Small intestine (tissue), 7 donors: Measurements from ENCODE around the gene NR6A1. TPM values are rescaled to one million over a fixed set of nuclear protein-coding genes. Genes with fewer than 3 reads are reported as not detected.
A peak's percentile ranks its signal among the peaks of the same experiment; 100 is the strongest.

ENCODE experiments used
- DNase-seq, 2 donors: peaks; one replicate each; pipeline versions ENCODE4 v3.0.0 to v3.0.0-alpha.2; 2013
- FAIRE-seq: peaks from 2 replicates; lab custom pipeline; 2012; peaks lifted over from hg19 to GRCh38; lab: Jason Lieb, UNC
- H3K27ac ChIP-seq, 3 donors: one replicate each; pipeline ENCODE4 v1.5.1; 2013; ENCODE audit warnings: low read length in 2 of 3, mild to moderate bottlenecking in 2 of 3, control low read depth in 1 of 3, inconsistent platforms in 1 of 3, low read depth in 1 of 3, moderate library complexity in 1 of 3
- H3K27me3 ChIP-seq, 3 donors: one replicate each; pipeline ENCODE4 v1.6.1; 2013; ENCODE audit warnings: low read length in 3 of 3, inconsistent platforms in 1 of 3; ENCODE audit not compliant: control insufficient read depth in 3 of 3, insufficient read depth in 3 of 3
- H3K36me3 ChIP-seq, 3 donors: one replicate each; pipeline ENCODE4 v1.6.1; 2013; ENCODE audit warnings: low read length in 3 of 3, inconsistent platforms in 1 of 3, low read depth in 1 of 3, mild to moderate bottlenecking in 1 of 3, moderate library complexity in 1 of 3; ENCODE audit not compliant: control insufficient read depth in 3 of 3, insufficient read depth in 2 of 3
- H3K4me1 ChIP-seq, 3 donors: one replicate each; pipeline ENCODE4 v1.6.1; 2013; ENCODE audit warnings: low read length in 2 of 3, inconsistent platforms in 1 of 3, low read depth in 1 of 3, mild to moderate bottlenecking in 1 of 3, moderate library complexity in 1 of 3; ENCODE audit not compliant: control insufficient read depth in 3 of 3, insufficient read depth in 2 of 3
- H3K4me3 ChIP-seq, 3 donors: one replicate each; pipeline ENCODE4 v1.5.1; 2013; ENCODE audit warnings: low read length in 3 of 3, control low read depth in 1 of 3, inconsistent platforms in 1 of 3, low read depth in 1 of 3, mild to moderate bottlenecking in 1 of 3, moderate library complexity in 1 of 3
- H3K9me3 ChIP-seq, 2 donors: one replicate each; pipeline ENCODE4 v1.6.1; 2013; ENCODE audit warnings: low read depth in 1 of 2, low read length in 1 of 2; ENCODE audit not compliant: control insufficient read depth in 2 of 2, insufficient read depth in 1 of 2
- WGBS, 3 donors: extraction: QIAGEN DNeasy Blood & Tissue Kit; methylation state at CpG; one replicate each; pipeline ENCODE4 v1.1.7; 2013; 5-methylcytosine and 5-hydroxymethylcytosine counted together
- polyA plus RNA-seq, 4 donors: library from polyadenylated mRNA; stranded (reverse) in 3 of 4; unstranded in 1 of 4; fragments of 200-250 nt in 3 of 4; fragments of 120-200 nt in 1 of 4; gene quantifications; one replicate each; pipeline versions ENCODE4 v1.2.1 to v1.2.3, GENCODE V29; 2013
- donor health status: healthy with polysubstance abuse.
- donor health status: control.
- donor health status: control.
- donor health status: Bipolar disorder and iron deficiency.
- donor health status: healthy.

Gene NR6A1
- polyA plus RNA-seq, 4 donors = 2.3 to 6.0 (median 4.0) TPM

GRCh38 chr9:124479947-124480620 is 291.0 kb downstream of the NR6A1 start:
- no peaks in the 10 kb centered on the region for H3K4me1 ChIP-seq
- H3K4me3 ChIP-seq = no peak overlapping the region
- DNase-seq = peak; percentile 20 to 65
- peaks cover 4 to 80% (median 9%) of the 10 kb centered on the region in 3 donors for H3K27me3 ChIP-seq
- no peaks in the 10 kb centered on the region for H3K9me3 ChIP-seq
- H3K27ac ChIP-seq = no peak overlapping the region
- no peaks in the 10 kb centered on the region for H3K36me3 ChIP-seq
- no peak for FAIRE-seq
- WGBS, 3 donors = 21 to 64% (median 42%) methylated on average over 6 of the region's 6 CpGs

- Histone ChIP-seq H3K27ac (no peak overlapping the region), H3K4me1 (no peaks in the 10 kb centered on the region), H3K27me3 (peaks cover 4 to 82% (median 9%) of the 10 kb centered on the region in 3 donors), H3K9me3 (no peaks in the 10 kb centered on the region), H3K36me3 (no peaks in the 10 kb centered on the region), H3K4me3 (no peak overlapping the region)
- FAIRE-seq = no peak
- DNase-seq = no peak
- WGBS, 3 donors = 78 to 84% (median 79%) methylated on average over 15 to 16 of the region's 16 CpGs
These were observed 291.7 kb downstream of the NR6A1 start for GRCh38 chr9:124479371-124479770.

GRCh38 chr9:124478354-124478753 is 292.8 kb downstream of the NR6A1 start:
- no peaks in the 10 kb centered on the region for H3K4me1 ChIP-seq
- no peak overlapping the region for H3K4me3 ChIP-seq
- 46 to 58% (median 58%) methylated on average over 10 to 12 of the region's 12 CpGs for WGBS, 3 donors
- no peak overlapping the region for H3K27ac ChIP-seq
- H3K36me3 ChIP-seq = no peaks in the 10 kb centered on the region
- FAIRE-seq (no peak), DNase-seq (no peak)
- H3K27me3 ChIP-seq = peaks cover 4 to 73% (median 11%) of the 10 kb centered on the region in 3 donors
- no peaks in the 10 kb centered on the region for H3K9me3 ChIP-seq

- Histone ChIP-seq H3K36me3 (no peaks in the 10 kb centered on the region), H3K27me3 (peaks cover 4 to 68% (median 11%) of the 10 kb centered on the region in 3 donors)
These were observed 293.3 kb downstream of the NR6A1 start for GRCh38 chr9:124477648-124478285.

GRCh38 chr9:124477211-124477647 is 293.9 kb downstream of the NR6A1 start:
- peaks cover 4 to 65% (median 11%) of the 10 kb centered on the region in 3 donors for H3K27me3 ChIP-seq
- H3K27ac ChIP-seq = no peak overlapping the region
- H3K9me3 ChIP-seq = no peaks in the 10 kb centered on the region
- no peak overlapping the region for H3K4me3 ChIP-seq
- no peak for DNase-seq
- H3K4me1 ChIP-seq = no peaks in the 10 kb centered on the region
- WGBS, 3 donors = 22 to 36% (median 34%) methylated on average over 15 to 19 of the region's 19 CpGs
- H3K36me3 ChIP-seq = no peaks in the 10 kb centered on the region
- no peak for FAIRE-seq

More at GRCh38 chr9:124477648-124478285, 293.3 kb downstream of the NR6A1 start:
- peak in 1 of 2 donors; percentile 11 for DNase-seq
- FAIRE-seq = no peak
- Histone ChIP-seq H3K4me3 (no peak overlapping the region), H3K9me3 (no peaks in the 10 kb centered on the region), H3K4me1 (no peaks in the 10 kb centered on the region), H3K27ac (no peak overlapping the region)
- 5 to 13% (median 8%) methylated on average over 32 to 53 of the region's 53 CpGs for WGBS, 3 donors

GRCh38 chr9:124475868-124476690 is 295.0 kb downstream of the NR6A1 start:
- 72 to 78% (median 74%) methylated on average over 12 to 14 of the region's 14 CpGs for whole genome bisulfite sequencing, 3 donors
- H3K36me3 ChIP-seq = no peaks in the 10 kb centered on the region
- peaks cover 4 to 55% (median 8%) of the 10 kb centered on the region in 3 donors for H3K27me3 ChIP-seq
- H3K4me1 ChIP-seq = no peaks in the 10 kb centered on the region
- no peak overlapping the region for H3K27ac ChIP-seq
- no peak overlapping the region for H3K4me3 ChIP-seq
- H3K9me3 ChIP-seq = no peaks in the 10 kb centered on the region
- FAIRE-seq (no peak), DNase-seq (no peak)

DNA sequence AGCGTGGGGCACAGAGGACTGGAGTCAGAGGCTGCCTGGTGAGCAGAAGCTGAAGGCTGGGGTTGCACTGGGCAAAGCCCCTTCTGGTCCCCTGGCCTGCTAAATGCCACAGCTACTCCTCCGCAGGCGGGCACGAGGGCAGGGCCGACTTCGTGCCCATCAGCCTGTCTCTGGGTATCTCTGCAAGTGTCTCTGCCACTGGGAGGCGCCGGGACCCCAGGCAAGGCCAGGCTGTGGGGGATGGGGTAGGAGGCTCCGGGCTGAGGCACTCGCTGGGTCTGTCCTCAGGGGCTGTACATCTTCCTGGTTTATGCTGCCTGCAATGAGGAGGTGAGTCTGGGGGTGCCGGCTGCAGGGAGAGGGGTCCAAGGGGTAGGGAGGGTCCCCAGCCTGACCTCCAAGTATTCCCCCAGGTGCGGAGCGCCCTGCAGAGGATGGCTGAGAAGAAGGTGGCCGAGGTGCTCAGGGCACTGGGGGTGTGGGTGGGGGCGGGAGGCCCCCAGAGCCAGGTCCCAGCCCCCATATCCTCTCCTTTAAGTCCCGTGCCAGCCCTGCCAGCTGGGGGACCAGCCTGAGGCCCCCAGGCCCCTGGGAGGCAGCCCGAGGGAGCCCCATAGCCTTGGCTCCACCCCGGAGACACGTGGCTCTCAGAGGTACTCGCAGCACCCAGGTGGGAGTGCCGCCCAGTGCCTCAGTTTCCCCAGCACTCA is 295.8 kb downstream of the NR6A1 start:
- WGBS, 3 donors = 55 to 73% (median 63%) methylated on average over 20 to 21 of the region's 21 CpGs
- Histone ChIP-seq H3K4me1 (no peaks in the 10 kb centered on the region), H3K36me3 (no peaks in the 10 kb centered on the region), H3K27ac (no peak overlapping the region), H3K27me3 (peaks cover 4 to 50% (median 8%) of the 10 kb centered on the region in 3 donors), H3K4me3 (no peak overlapping the region), H3K9me3 (no peaks in the 10 kb centered on the region)
- FAIRE-seq (no peak), DNase-seq (no peak)

DNA sequence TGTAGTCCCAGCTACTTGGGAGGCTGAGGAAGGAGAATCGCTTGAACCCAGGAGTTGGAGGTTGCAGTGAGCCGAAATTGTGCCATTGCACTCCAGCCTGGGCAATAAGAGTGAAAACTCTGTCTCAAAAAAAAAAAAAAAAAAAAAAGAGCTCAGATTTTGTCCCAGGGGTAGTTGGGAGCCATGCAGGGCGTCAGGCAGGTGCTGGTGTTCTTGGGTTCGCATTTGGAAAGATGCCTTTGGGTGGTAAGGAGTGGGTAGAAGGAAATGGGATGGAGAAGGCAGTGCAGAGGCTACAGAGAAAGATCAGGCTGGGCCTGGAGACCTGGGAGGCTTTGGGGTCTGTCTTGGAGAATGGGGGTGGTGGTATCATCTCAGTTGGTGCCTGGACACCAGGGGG is 297.0 kb downstream of the NR6A1 start:
- H3K36me3 ChIP-seq = no peaks in the 10 kb centered on the region
- no peak overlapping the region for H3K27ac ChIP-seq
- DNase-seq (no peak), FAIRE-seq (no peak)
- no peaks in the 10 kb centered on the region for H3K9me3 ChIP-seq
- no peaks in the 10 kb centered on the region for H3K4me1 ChIP-seq
- 69 to 83% (median 77%) methylated on average over 4 of the region's 4 CpGs for WGBS, 3 donors
- no peak overlapping the region for H3K4me3 ChIP-seq
- peaks cover 4 to 39% (median 7%) of the 10 kb centered on the region in 3 donors for H3K27me3 ChIP-seq
